Gastrocnemius medialis (tissue), 4 donors: ENCODE measurements around the gene ANO6. TPM values are rescaled to one million over a fixed set of nuclear protein-coding genes. Genes with fewer than 3 reads are reported as not detected.
A peak's percentile ranks its signal among the peaks of the same experiment; 100 is the strongest.

Source experiments
- ATAC-seq, 2 donors: fragments of 150-250 bp; one replicate each; pipeline ENCODE4 v1.9.1; 2016
- DNase-seq, 2 donors: peaks; one replicate each; pipeline ENCODE4 v3.0.0-alpha.2; 2019
- H3K27ac ChIP-seq, 4 donors: fragments of 200-600 bp; sonication (generic); 1 replicate in 1 of 4; 2 replicates in 3 of 4; pipeline ENCODE4 v1.5.1; 2016 to 2018; ENCODE audit warnings: mild to moderate bottlenecking in 2 of 4, moderate library complexity in 1 of 4
- H3K27me3 ChIP-seq, 3 donors: fragments of 200-600 bp; sonication (generic) in 2 of 3; 1 replicate in 1 of 3; 2 replicates in 2 of 3; pipeline versions ENCODE4 v1.5.1 to v1.6.0; 2016 to 2019; ENCODE audit warnings: mild to moderate bottlenecking in 1 of 3, moderate library complexity in 1 of 3
- H3K36me3 ChIP-seq, 2 donors: fragments of 200-600 bp; sonication (generic) in 1 of 2; one replicate each; pipeline ENCODE4 v1.5.1; 2017 to 2018
- H3K4me1 ChIP-seq, 2 donors: fragments of 200-600 bp; sonication (generic) in 1 of 2; one replicate each; pipeline ENCODE4 v1.5.1; 2016 to 2017; ENCODE audit warnings: mild to moderate bottlenecking in 2 of 2
- H3K4me3 ChIP-seq, 4 donors: fragments of 200-600 bp; sonication (generic) in 3 of 4; 1 replicate in 1 of 4; 2 replicates in 3 of 4; pipeline ENCODE4 v1.5.1; 2016 to 2019; ENCODE audit warnings: mild to moderate bottlenecking in 2 of 4
- H3K9me3 ChIP-seq, 3 donors: fragments of 200-600 bp; sonication (generic) in 2 of 3; 1 replicate in 1 of 3; 2 replicates in 2 of 3; pipeline ENCODE4 v1.5.1; 2016 to 2019
- CTCF ChIP-seq, 5 experiments: fragments of 450-650 bp in 3 of 5; fragments of 200-600 bp in 2 of 5; sonication (generic) in 2 of 5; IDR thresholded peaks in 4 of 5; conservative IDR thresholded peaks in 1 of 5; 1 replicate in 4 of 5; 2 replicates in 1 of 5; pipeline ENCODE4 v1.5.1; 2016 to 2019; ENCODE audit warnings: antibody characterized with exemption in 5 of 5, mild to moderate bottlenecking in 3 of 5, moderate library complexity in 3 of 5
- POLR2A ChIP-seq, 2 donors: fragments of 450-650 bp; IDR thresholded peaks; one replicate each; pipeline ENCODE4 v1.6.1; 2017; ENCODE audit warnings: antibody characterized with exemption in 2 of 2, mild to moderate bottlenecking in 2 of 2, moderate library complexity in 2 of 2
- in situ Hi-C, 4 donors: fragments of 200-750 bp; cut with MboI; loops; one replicate each; pipeline versions ENCODE4 v1.15.0 to v1.8.0; 2017; ENCODE audit warnings: low sequenced_read_pairs in 4 of 4
- intact Hi-C: fragments of 100-400 bp; cut with DNase I; formaldehyde crosslinking; loops from one replicate; pipeline ENCODE4 v1.15.1; 2023; ENCODE audit warnings: low total_unique reads
- total RNA-seq, 4 donors: library from RNA; depleted of rRNA; stranded (reverse); fragments of >200 nt; gene quantifications; one replicate each; pipeline versions ENCODE4 v1.1.0 to v1.2.3, GENCODE V29; 2016

Gene ANO6
- total RNA-seq, 4 donors from 2014 or later, result 75.4 to 100 (median 91.8) TPM

- no peak for DNase-seq
- peaks cover 13 to 16% of the 10 kb centered on the region in 2 donors for H3K4me1 ChIP-seq
- intact Hi-C loops, result no loop called here
- ATAC-seq, result no peak
- no peaks in the 10 kb centered on the region for H3K9me3 ChIP-seq
- H3K27me3 ChIP-seq, result no peaks in the 10 kb centered on the region
- no peak for TF ChIP-seq CTCF (IDR thresholded peaks at IDR 0.05 in 4 of 5, conservative IDR thresholded peaks at IDR 0.05 in 1 of 5)
- H3K36me3 ChIP-seq, result no peaks in the 10 kb centered on the region
- in situ Hi-C loops, result loop anchor here in 2 of 4 donors (10.0 to 25.0 kb wide), 3 partner anchors 171 to 523 kb away; partner anchors contain the start of gene ARID2 (in 1 of the 2)
- H3K27ac ChIP-seq, result no peak overlapping the region
- no peak overlapping the region for H3K4me3 ChIP-seq
These were observed 1.8 kb upstream of the ANO6 start for GRCh38 chr12:45214071-45214470.

GRCh38 chr12:45214749-45215418 lies 1.0 kb upstream of the ANO6 start:
- TF ChIP-seq POLR2A (IDR thresholded peaks at IDR 0.05), result no peak
- no peak for TF ChIP-seq CTCF (IDR thresholded peaks at IDR 0.05 in 4 of 5, conservative IDR thresholded peaks at IDR 0.05 in 1 of 5)
- ATAC-seq, result no peak
- H3K4me1 ChIP-seq, result peaks cover 20 to 24% of the 10 kb centered on the region in 2 donors
- no peaks in the 10 kb centered on the region for H3K27me3 ChIP-seq
- no peak for DNase-seq
- no peaks in the 10 kb centered on the region for H3K9me3 ChIP-seq
- in situ Hi-C loops, result loop anchor here in 2 of 4 donors (10.0 to 25.0 kb wide), 3 partner anchors 170 to 522 kb away; partner anchors contain the start of gene ARID2 (in 1 of the 2)
- no peaks in the 10 kb centered on the region for H3K36me3 ChIP-seq
- H3K4me3 ChIP-seq, result peak overlapping the region; percentile 78 to 98 (median 94)
- peak overlapping the region; percentile 91 to 99 (median 96) for H3K27ac ChIP-seq
- intact Hi-C loops, result loop anchor here (5.0 kb wide), 1 partner anchor 512 kb away; the partner anchor contains the start of gene ARID2

- ATAC-seq, result peak; percentile 65 to 69
- H3K4me1 ChIP-seq, result peaks cover 32 to 36% of the 10 kb centered on the region in 2 donors
- peak; percentile 28 to 46 for DNase-seq
- in situ Hi-C loops, result loop anchor here in 2 of 4 donors (10.0 to 25.0 kb wide), 3 partner anchors 168 to 521 kb away; partner anchors contain the start of gene ARID2 (in 1 of the 2)
- no peaks in the 10 kb centered on the region for H3K36me3 ChIP-seq
- no peaks in the 10 kb centered on the region for H3K9me3 ChIP-seq
- peak in 1 of 2 donors; percentile 34 for TF ChIP-seq POLR2A (IDR thresholded peaks at IDR 0.05)
- TF ChIP-seq CTCF (IDR thresholded peaks at IDR 0.05 in 4 of 5, conservative IDR thresholded peaks at IDR 0.05 in 1 of 5), result peak; percentile 29 to 65 (median 38)
- H3K27me3 ChIP-seq, result no peaks in the 10 kb centered on the region
- H3K4me3 ChIP-seq, result peak overlapping the region; percentile 78 to 98 (median 94)
- intact Hi-C loops, result loop anchor here (2.0 to 5.0 kb wide), 3 partner anchors 74 to 511 kb away; partner anchors contain the start of gene ARID2
- H3K27ac ChIP-seq, result peak overlapping the region; percentile 91 to 99 (median 96)
These were observed 511 bp downstream of the ANO6 start for GRCh38 chr12:45216230-45216982.

GRCh38 chr12:45216983-45217485 lies 1.1 kb downstream of the ANO6 start:
- Histone ChIP-seq H3K4me1 (peaks cover 32 to 36% of the 10 kb centered on the region in 2 donors), H3K9me3 (no peaks in the 10 kb centered on the region), H3K27me3 (no peaks in the 10 kb centered on the region), H3K27ac (peak overlapping the region; percentile 91 to 99 (median 96)), H3K4me3 (peak overlapping the region; percentile 78 to 98 (median 94)), H3K36me3 (no peaks in the 10 kb centered on the region)
- intact Hi-C loops, result loop anchor here (2.0 to 5.0 kb wide), 3 partner anchors 74 to 510 kb away; partner anchors contain the start of gene ARID2
- TF ChIP-seq CTCF (IDR thresholded peaks at IDR 0.05 in 4 of 5, conservative IDR thresholded peaks at IDR 0.05 in 1 of 5) (no peak), POLR2A (IDR thresholded peaks at IDR 0.05) (no peak)
- no peak for ATAC-seq
- in situ Hi-C loops, result loop anchor here in 2 of 4 donors (10.0 to 25.0 kb wide), 3 partner anchors 168 to 520 kb away; partner anchors contain the start of gene ARID2 (in 1 of the 2)
- DNase-seq, result no peak
